HG03280 (cell line): ENCODE results near the gene RTN3.
"Not testable (repeated sequence)": the region's sequence is repeated elsewhere in the genome, so short reads cannot be mapped to it uniquely, and the experiment has no call there.

Experiments
- ATAC-seq: cut with Tn5 transposase; IDR thresholded peaks from one replicate; pipeline ENCODE4 v1.9.1; 2021; ENCODE audit warnings: mild to moderate bottlenecking, moderate library complexity; ENCODE audit not compliant: unreplicated experiment

Gene RTN3

DNA sequence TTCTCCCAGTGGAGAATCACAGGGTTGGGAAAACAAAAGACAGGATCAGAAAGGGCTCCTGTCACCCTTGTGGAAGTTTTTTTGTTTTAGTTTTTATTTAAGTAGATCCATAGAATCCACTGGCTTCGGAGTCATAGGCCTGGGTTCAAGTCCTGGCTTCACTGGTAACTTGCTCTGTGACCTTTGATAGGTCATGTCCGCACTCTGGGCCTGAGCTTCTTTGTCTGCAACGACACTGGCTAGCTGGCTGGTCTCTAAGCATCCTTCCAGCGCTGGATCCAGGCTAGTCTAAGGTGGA, 85.9 kb downstream of the RTN3 start:
- ATAC-seq: no peak

DNA sequence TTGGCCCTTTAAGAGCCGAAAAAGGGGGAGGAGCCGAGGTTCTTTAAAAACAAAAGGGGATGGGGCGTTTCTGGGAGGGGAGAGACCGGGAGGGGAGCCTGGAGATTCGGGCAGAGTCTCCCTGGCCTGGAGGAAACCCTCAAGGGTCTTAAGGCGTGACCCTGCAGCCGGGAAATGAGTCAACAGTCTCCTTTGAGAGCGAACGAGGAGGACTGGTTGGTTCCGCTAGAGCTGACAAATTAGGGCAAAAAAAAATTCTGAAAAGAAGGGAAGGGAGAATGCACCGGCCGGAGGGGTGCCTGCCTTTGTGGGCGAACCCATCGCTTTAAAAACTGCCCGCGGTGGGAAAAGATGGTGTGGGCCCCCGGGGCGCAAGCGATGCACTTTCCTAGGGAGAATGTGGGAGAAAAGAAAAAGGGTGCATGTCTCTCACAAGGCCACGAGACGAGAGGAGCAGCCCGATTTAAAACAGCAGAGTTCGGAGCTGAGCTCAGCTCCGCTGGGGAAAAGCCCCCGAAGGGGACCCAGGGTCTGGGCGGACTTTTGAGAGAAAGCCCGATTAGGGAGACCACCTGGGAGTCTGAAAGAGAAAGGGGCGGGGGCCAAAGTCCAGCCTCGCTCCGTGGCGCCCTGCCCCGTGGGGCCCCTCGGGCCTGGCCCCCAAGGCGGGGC, 86.4 kb downstream of the RTN3 start:
- ATAC-seq: peak; percentile 2

DNA sequence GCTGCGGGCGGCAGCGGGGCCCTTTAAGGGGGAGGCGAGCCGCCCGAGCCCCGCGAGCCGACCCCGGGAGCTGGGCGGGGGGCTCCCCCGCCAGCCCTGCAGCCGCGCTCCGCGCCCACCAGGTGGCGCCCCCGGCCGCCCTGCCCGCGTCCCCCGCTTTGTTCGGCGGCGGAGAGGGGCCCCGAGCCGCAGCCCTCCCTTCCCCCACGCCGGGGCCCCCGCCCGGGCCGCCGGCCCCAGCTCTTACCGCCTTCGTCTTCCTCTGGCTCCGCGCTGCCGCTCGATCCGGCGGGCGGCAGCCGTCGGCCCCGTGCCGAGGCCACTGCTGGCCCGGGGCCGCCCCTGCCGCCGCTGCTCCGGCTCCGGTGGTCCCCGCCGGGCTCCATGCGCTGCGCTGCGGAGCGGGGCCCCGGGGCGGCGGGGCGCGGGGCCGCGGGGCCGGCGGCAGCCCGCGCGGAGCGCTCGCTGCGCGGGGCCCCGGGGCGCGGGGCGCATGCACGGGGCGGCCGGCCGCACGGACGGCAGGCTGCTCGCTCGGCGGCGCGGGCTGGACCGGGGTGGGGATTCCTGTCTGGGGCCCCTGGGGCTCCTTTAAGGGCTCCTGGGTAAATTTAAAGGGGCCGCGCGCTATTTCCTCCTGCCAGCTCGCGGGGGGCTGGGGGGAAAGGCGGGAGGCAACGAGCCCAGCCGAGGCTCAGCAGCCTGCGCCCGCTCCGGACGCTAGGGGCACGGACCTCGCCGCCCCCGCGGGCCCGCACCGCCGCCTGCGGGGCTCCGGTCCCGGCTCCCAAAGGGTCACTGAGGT, 87.1 kb downstream of the RTN3 start, which contains the start of gene ZFTA:
ZFTA (minus strand) TSS at position 539 of the 805 bp plus-strand sequence; CDS start at position 386, 153 bp downstream.
- peak; percentile 62 for ATAC-seq

- peak; percentile 34 for ATAC-seq
These were observed 87.9 kb downstream of the RTN3 start for GRCh38 chr11:63769042-63769713.

DNA sequence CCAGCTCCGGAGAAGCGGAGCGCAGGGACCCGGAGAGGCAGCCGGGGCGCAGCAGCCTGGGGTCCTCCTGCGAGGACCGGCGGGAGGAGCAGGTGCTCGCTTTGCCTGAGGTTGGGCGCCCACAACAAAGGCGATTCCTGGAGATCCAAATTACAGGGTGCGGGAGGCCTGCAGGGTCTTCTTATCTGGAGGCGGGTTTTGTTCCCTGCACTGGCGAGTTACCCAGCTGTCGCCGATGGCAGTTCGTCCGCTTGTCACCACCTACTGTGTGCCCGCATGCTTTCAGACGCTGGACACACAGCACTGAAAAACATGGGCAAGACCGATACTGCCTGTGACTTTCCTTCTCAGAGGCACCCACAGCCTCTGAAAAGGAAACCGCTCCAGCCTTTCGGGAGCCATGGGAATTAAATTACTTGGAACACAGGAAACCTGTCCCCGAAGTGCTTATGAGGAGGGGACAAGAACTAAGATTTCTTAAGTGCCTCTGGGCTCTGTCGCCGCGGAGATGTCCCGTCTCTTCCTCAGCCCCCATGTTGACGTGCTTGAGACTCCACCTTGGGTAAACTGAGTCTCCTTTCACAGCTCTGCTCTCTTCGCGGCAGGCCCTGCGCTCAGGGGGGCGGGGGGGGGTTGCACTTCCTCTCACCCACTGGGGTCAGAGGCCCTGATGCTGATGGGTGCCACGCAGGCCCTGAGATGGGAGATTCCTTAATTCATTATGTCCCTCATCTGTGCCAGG, 88.6 kb downstream of the RTN3 start:
- no peak for ATAC-seq

- no peak for ATAC-seq
These were observed 89.5 kb downstream of the RTN3 start for GRCh38 chr11:63770763-63771162.

- ATAC-seq: not testable (repeated sequence)
These were observed 90.5 kb downstream of the RTN3 start for GRCh38 chr11:63771741-63772318.

DNA sequence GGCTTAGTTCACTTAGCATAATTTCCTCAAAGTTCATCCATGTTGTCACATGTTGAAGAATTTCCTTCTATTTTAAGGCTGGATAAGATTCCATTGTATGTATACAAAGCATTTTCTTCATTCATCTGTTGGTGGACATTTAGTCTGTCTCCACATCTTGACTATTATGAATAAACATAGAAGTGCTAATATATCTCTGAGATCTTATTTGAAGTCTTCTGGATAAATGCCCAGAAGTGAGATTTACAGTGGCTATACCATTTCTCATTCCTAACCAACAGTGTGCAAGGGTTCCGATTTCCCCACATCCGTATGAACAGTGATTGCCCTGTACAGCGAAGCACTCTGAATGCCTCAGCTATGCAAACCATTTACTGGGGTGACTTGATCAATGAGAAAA, 93.9 kb downstream of the RTN3 start:
- no peak for ATAC-seq

GRCh38 chr11:63779039-63779438, 97.7 kb downstream of the RTN3 start:
- no peak for ATAC-seq

GRCh38 chr11:63782749-63783148, 101.4 kb downstream of the RTN3 start:
- no peak for ATAC-seq

- ATAC-seq: no peak
These were observed 102.8 kb downstream of the RTN3 start for GRCh38 chr11:63783925-63784592.

DNA sequence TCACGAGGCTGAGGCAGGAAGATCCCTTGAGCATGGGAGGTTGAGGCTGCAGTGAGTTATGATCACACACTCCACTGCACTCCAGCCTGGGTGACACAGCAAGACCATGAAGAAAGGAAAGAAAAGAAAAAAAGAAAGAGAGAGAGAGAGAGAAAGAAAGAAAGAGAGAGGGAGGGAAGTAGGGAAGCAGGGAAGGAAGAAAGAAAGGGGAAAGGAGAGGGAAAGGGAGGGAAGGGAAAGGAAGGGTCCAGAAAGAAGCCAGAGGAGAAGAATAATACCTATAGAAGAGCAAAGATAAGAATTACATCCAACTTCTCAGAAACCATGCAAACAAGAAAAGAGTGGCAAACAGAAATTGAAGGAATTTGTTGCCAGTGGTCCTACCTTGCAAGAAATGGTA, 104.5 kb downstream of the RTN3 start:
- ATAC-seq: no peak

DNA sequence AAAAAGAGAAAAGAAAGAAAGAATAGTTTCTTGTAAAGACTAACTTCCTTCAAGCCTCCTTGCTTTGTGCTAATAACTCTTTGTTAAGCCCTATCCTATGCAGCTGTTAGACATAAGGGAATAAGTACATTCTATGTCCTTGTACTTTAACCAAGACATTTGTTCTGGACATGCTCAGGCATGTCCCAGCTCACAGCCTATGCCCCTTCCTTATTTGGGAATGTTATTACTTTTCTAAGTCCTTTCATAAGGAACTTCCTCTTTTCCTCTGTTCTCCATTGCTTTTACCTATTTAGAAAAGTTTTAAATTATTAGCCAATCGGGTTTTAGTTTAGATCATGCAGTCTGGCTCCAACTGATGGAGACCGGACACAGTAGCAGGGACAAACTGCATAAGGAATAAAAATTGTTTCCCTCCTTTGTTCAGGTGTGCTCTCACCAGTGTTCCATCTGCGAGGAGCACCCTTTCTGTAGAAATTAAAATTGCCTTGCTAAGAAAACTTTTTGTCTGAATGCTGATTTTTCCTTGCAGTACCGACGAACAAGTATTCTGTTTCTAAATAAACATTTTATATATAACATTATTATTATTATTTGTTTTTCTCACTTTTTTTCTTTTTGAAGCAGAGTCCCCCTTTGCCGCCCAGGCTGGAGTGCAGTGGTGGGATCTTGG, 110.3 kb downstream of the RTN3 start:
- ATAC-seq: no peak

DNA sequence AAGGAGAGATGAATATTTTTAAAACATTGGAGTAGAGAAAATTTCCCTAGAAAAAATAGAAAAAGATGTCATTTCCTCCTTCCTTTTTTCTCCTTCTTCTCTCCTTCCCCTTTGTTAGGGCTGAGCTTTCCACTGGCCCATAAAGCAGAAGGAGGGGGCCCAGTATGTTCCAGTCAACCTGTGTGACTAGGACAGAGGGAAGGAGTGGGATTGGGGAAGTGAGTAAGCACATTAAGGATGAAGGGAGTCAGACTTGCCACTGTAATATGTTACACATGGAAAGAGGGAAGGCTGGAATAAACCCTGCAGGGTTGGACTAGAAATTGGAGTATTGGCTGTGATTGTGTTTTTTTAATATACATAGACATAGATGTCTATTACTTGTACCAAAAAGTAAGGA, 111.9 kb downstream of the RTN3 start:
- no peak for ATAC-seq

GRCh38 chr11:63795066-63795465, 113.8 kb downstream of the RTN3 start:
- ATAC-seq: no peak

- ATAC-seq: no peak
These were observed 119.6 kb downstream of the RTN3 start for GRCh38 chr11:63800921-63801320.

DNA sequence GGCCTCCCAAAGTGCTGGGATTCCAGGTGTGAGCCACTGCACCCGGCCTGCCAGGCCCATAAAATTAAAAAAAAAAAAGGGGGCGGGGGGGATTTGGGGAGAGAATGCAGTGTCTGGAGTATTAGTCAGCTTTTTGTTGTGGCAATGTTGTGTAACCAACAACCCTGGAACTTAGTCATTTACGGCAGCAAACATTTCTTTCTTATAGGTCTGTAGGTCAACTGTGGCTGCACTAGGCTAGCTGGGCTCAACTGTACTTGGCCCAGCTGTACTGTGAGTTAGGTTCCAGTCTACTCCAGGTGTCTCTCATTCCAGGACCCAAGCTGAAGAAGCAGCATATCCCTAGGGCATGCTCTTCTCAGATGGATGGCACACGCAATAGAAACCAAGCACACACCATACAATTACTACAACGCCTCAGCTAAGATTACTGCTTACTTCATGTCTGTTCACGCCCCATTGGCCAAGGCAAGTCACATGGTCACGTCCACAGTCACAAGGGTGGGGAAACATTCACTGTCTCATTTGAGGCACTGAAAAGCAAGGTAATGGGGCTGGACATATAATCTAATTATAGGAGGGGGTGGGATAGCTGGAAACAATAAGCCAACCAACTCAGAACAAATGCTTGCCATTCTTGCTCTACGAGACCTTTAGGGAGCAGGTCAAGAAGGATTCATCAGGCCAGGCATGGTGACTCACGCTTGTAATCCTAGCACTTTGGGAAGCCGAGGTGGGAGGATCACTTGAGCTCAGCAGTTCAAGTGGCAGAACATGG, 121.5 kb downstream of the RTN3 start:
- no peak for ATAC-seq

- ATAC-seq: no peak
These were observed 123.0 kb downstream of the RTN3 start for GRCh38 chr11:63804259-63804658.

DNA sequence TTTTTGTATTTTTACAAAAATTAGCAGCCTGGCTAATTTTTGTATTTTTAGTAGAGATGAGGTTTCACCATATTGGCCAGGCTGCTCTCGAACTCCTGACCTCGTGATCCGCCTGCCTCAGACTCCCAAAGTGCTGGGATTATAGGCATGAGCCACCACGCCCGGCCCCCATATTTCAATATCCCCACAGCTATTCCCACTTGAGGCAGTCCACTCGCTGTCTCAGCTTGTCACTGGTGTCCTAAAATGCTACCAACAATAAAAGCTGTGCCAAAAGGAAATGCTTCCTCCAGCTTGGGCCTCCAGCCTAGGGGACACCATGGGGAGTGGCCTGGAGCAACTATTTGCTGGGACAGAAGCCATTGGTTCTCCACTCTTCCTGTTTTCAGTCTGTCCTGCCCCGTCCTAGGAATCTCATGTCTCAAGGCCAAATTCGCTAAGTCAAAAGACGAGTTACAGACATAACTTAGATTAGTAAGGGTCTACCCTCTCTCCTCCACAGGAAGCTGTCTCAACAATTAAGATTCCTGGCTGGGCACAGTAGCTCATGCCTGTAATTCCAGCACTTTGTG, 124.6 kb downstream of the RTN3 start:
- no peak for ATAC-seq
